HEK293T (cell line): Measurements from ENCODE around the gene CDC42EP3.

ENCODE experiments used
- CTCF ChIA-PET: fragments of 350-600 bp; formaldehyde crosslinking; extraction: SDS; loops from one replicate; lab custom pipeline; 2021; ENCODE audit warnings: antibody characterized with exemption, inconsistent platforms; lab: Yijun Ruan, JAX
- POLR2A ChIA-PET: fragments of 350-600 bp; formaldehyde crosslinking; extraction: SDS; loops from one replicate; lab custom pipeline; 2020; ENCODE audit warnings: antibody characterized with exemption, inconsistent platforms; lab: Yijun Ruan, JAX
- DNase-seq: peaks from one replicate; pipeline ENCODE4 v3.0.0; 2012; ENCODE audit warnings: mixed read lengths; ENCODE audit errors: extremely low spot score
- ARNT ChIP-seq: fragments of 450-650 bp; IDR thresholded peaks from 2 replicates; pipeline ENCODE4 v1.6.1; 2017; ENCODE audit warnings: mild to moderate bottlenecking
- BHLHE40 ChIP-seq: fragments of 450-650 bp; IDR thresholded peaks from 2 replicates; pipeline ENCODE4 v1.6.1; 2016; ENCODE audit warnings: mild to moderate bottlenecking, moderate library complexity, borderline replicate concordance
- CTBP1 ChIP-seq: fragments of 450-650 bp; IDR thresholded peaks from 2 replicates; pipeline ENCODE4 v1.6.1; 2016; ENCODE audit warnings: borderline replicate concordance
- ELF4 ChIP-seq: fragments of 450-650 bp; IDR thresholded peaks from 2 replicates; pipeline ENCODE4 v1.6.1; 2017; ENCODE audit warnings: antibody characterized with exemption
- FOXA1 ChIP-seq: fragments of 450-650 bp; IDR thresholded peaks from 2 replicates; pipeline ENCODE4 v1.6.1; 2016; ENCODE audit warnings: mild to moderate bottlenecking
- FOXK2 ChIP-seq: fragments of 450-650 bp; IDR thresholded peaks from 2 replicates; pipeline ENCODE4 v1.6.1; 2016; ENCODE audit warnings: mild to moderate bottlenecking
- FOXM1 ChIP-seq: fragments of 450-650 bp; IDR thresholded peaks from 2 replicates; pipeline ENCODE4 v1.6.1; 2017; ENCODE audit warnings: mild to moderate bottlenecking, borderline replicate concordance
- HDGF ChIP-seq: fragments of 450-650 bp; IDR thresholded peaks from 2 replicates; pipeline ENCODE4 v1.6.1; 2017; ENCODE audit warnings: antibody characterized with exemption, borderline replicate concordance
- L3MBTL2 ChIP-seq: fragments of 450-650 bp; conservative IDR thresholded peaks from 2 replicates; pipeline ENCODE4 v1.6.1; 2016; ENCODE audit warnings: mild to moderate bottlenecking
- LEF1 ChIP-seq: fragments of 450-650 bp; IDR thresholded peaks from 2 replicates; pipeline ENCODE4 v1.6.1; 2017; ENCODE audit warnings: mild to moderate bottlenecking, borderline replicate concordance
- NFRKB ChIP-seq: fragments of 450-650 bp; IDR thresholded peaks from 2 replicates; pipeline ENCODE4 v1.6.1; 2016; ENCODE audit warnings: mild to moderate bottlenecking, moderate library complexity
- PKNOX1 ChIP-seq: fragments of 450-650 bp; IDR thresholded peaks from 2 replicates; pipeline ENCODE4 v1.6.1; 2016
- SP1 ChIP-seq: fragments of 450-650 bp; IDR thresholded peaks from 2 replicates; pipeline ENCODE4 v1.6.1; 2017
- SUZ12 ChIP-seq: fragments of 450-650 bp; IDR thresholded peaks from 2 replicates; pipeline ENCODE4 v1.6.1; 2016; ENCODE audit warnings: mild to moderate bottlenecking
- TARDBP ChIP-seq: fragments of 450-650 bp; IDR thresholded peaks from 2 replicates; pipeline ENCODE4 v1.6.1; 2016
- ZNF384 ChIP-seq: fragments of 450-650 bp; IDR thresholded peaks from 2 replicates; pipeline ENCODE4 v1.6.1; 2016

CDC42EP3 gene

GRCh38 chr2:37686792-37687526, 15.5 kb upstream of the CDC42EP3 start:
- no peak for TF ChIP-seq PKNOX1
- TF ChIP-seq NFRKB = no peak
- TF ChIP-seq FOXM1 = no peak
- TF ChIP-seq HDGF = no peak
- no peak for TF ChIP-seq LEF1
- TF ChIP-seq ZNF384 = no peak
- no peak for TF ChIP-seq SP1
- TF ChIP-seq SUZ12 = no peak
- TF ChIP-seq ARNT = no peak
- no peak for TF ChIP-seq ELF4
- ChIA-PET CTCF (no interaction called here), POLR2A (no interaction called here)
- no peak for DNase-seq

GRCh38 chr2:37684809-37685208, 13.4 kb upstream of the CDC42EP3 start:
- TF ChIP-seq SP1 = no peak
- TF ChIP-seq LEF1 = no peak
- no peak for TF ChIP-seq PKNOX1
- TF ChIP-seq FOXM1 = no peak
- TF ChIP-seq SUZ12 = no peak
- TF ChIP-seq BHLHE40 = no peak
- ChIA-PET CTCF (interaction anchor here (0.6 kb wide), 1 partner anchor 196 kb away, joined by 3 read pairs; no protein-coding TSS in a partner anchor), POLR2A (no interaction called here)

GRCh38 chr2:37683921-37684780, 12.7 kb upstream of the CDC42EP3 start:
- CTCF ChIA-PET = no interaction called here
- no peak for TF ChIP-seq LEF1
- no peak for TF ChIP-seq NFRKB
- TF ChIP-seq L3MBTL2 = no peak
- no peak for TF ChIP-seq FOXM1
- no peak for TF ChIP-seq ELF4
- no peak for TF ChIP-seq ARNT
- no peak for TF ChIP-seq HDGF
- TF ChIP-seq SUZ12 = no peak
- TF ChIP-seq BHLHE40 = no peak
- TF ChIP-seq FOXK2 = no peak
- no peak for TF ChIP-seq SP1
- no peak for TF ChIP-seq CTBP1
- TF ChIP-seq PKNOX1 = no peak
- no peak for TF ChIP-seq ZNF384
- no peak for TF ChIP-seq TARDBP
- no peak for TF ChIP-seq FOXA1

More at GRCh38 chr2:37684809-37685208, 13.4 kb upstream of the CDC42EP3 start:
- no peak for DNase-seq

DNA sequence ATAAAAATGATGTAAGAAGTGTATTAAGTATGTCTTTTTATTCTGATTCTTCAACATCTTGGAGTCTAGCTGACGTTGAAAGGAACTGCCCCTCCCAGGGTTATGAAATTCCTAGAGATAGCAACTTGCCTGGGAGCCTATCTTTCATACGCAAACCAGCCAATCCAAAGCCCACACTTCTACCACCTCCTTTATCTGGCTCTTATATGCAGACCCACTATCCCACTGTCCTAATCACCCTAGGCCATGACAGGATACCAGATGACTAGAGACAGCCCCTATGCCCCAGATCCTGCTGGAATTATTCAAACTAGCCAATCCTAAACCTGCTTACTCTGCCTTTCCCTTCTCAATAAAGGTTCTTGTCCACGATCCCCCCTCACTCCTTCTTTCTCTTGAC, 11.8 kb upstream of the CDC42EP3 start:
- POLR2A ChIA-PET = no interaction called here
- TF ChIP-seq ELF4 (no peak), FOXM1 (no peak), SUZ12 (no peak), SP1 (no peak), FOXK2 (no peak), FOXA1 (no peak), HDGF (no peak), PKNOX1 (no peak), CTBP1 (no peak)
- no peak for DNase-seq
- CTCF ChIA-PET = no interaction called here

More at GRCh38 chr2:37683921-37684780, 12.7 kb upstream of the CDC42EP3 start:
- POLR2A ChIA-PET = no interaction called here
- DNase-seq = no peak

- CTCF ChIA-PET = no interaction called here
- DNase-seq = no peak
- TF ChIP-seq HDGF = no peak
- TF ChIP-seq CTBP1 = no peak
- TF ChIP-seq PKNOX1 = no peak
- no peak for TF ChIP-seq TARDBP
- no peak for TF ChIP-seq ELF4
- TF ChIP-seq ARNT = no peak
- no peak for TF ChIP-seq BHLHE40
- no peak for TF ChIP-seq L3MBTL2
- TF ChIP-seq SUZ12 = no peak
- no peak for TF ChIP-seq ZNF384
- no peak for TF ChIP-seq FOXA1
- POLR2A ChIA-PET = no interaction called here
Measured at GRCh38 chr2:37682473-37682872, 11.0 kb upstream of the CDC42EP3 start.
